ENCODE results near the gene CAND1.

DNA sequence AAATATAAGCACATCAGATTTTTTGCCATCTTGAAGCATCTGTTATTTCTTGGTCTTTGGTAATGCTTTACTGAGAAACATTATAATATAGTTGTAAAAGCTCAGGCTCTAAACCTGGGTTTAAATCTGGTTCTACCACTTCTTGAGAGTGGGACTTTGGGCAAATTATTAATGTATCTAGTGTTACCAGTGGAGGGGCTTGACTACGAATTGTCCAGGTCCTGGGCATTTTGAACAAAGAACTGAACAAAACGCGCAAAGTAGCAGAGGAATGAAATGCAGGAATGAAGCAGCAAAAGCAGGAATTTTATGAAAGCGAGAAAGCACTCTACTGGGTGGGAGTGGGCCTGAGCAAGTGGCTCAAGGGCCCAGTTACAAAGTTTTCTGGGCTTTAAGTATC is 50.8 kb downstream of the CAND1 start:
- TF ChIP-seq POLR2A (IDR thresholded peaks at IDR 0.05): no peak
- TF ChIP-seq, protein P1, sequence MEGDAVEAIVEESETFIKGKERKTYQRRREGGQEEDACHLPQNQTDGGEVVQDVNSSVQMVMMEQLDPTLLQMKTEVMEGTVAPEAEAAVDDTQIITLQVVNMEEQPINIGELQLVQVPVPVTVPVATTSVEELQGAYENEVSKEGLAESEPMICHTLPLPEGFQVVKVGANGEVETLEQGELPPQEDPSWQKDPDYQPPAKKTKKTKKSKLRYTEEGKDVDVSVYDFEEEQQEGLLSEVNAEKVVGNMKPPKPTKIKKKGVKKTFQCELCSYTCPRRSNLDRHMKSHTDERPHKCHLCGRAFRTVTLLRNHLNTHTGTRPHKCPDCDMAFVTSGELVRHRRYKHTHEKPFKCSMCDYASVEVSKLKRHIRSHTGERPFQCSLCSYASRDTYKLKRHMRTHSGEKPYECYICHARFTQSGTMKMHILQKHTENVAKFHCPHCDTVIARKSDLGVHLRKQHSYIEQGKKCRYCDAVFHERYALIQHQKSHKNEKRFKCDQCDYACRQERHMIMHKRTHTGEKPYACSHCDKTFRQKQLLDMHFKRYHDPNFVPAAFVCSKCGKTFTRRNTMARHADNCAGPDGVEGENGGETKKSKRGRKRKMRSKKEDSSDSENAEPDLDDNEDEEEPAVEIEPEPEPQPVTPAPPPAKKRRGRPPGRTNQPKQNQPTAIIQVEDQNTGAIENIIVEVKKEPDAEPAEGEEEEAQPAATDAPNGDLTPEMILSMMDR (IDR thresholded peaks at IDR 0.05): no peak
